GM18499 (cell line): ENCODE results near the gene CBFA2T3.
"Not testable (repeated sequence)": the region's sequence is repeated elsewhere in the genome, so short reads cannot be mapped to it uniquely, and the experiment has no call there.

ENCODE experiments used
- ATAC-seq: cut with Tn5 transposase; IDR thresholded peaks from one replicate; pipeline ENCODE4 v1.9.1; 2021; ENCODE audit warnings: moderate number of reproducible peaks; ENCODE audit not compliant: insufficient read depth, unreplicated experiment

The CBFA2T3 gene

DNA sequence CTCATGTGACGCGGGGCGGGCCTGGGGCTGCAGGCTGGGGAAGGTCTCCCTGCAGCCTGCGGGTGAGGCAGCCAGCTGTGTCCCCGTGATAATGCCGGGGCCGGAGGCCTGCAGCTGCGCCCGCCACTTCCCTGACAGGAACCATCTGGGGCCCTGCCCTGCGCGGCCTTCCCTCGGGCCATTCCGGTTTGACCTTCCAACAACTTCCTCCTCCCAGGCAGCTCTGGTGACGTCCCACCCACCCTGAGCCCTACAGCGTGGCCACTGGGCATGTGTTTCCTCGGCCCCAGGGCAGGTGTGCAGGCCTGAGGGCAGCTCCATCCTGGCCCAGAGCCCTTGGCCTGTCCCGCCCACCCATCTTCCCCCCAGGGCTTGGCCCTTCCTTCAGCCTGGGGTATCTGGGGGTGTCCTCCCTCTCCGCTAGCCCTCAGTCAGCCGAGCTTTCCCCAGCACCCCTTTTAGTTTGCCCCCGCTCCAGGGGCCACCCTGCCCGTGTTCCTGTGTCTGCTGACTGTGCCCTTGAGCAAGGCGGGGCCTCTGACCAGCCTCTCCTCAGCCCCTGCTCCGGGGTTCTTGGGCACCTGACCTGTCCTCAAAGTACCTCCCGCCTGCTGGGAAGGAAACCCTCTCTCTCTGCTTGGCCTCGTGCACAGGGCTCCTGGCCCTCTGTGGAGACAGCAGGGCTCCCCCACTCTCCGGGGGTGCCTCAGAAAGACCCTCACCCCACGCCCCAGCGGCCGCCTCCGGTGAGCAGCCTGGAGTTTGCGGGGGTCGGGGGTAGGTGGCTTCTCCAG is at the start of gene CBFA2T3:
Gene CBFA2T3, minus strand, starts transcription at position 190 of the 794 bp plus-strand sequence. CDS start 400 bp downstream, outside the sequence.
- no peak for ATAC-seq

DNA sequence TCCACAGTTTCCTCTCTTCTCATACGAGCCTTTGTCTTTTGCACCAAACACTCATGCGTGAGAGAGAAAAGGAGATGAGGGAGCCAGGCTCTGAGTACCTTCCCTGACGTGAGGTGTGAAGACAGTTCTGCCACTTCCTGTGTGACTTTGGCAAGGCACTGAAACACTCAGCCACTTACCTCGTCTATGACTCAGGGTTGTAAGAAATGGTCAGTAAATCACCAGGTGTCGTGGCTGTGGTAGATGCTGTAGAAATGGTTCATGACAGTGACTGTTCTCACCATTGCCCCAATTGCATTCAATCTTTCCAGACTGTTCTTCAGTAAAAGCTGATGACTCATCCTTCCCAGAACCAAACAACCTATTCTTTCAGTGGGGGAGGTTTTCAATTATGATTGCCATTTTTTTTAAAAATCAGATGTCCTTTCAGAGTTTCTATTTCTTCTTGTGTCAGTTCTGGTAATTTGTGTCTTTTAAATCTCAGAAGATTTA is 49.2 kb upstream of the CBFA2T3 start:
- peak; percentile 62 for ATAC-seq

DNA sequence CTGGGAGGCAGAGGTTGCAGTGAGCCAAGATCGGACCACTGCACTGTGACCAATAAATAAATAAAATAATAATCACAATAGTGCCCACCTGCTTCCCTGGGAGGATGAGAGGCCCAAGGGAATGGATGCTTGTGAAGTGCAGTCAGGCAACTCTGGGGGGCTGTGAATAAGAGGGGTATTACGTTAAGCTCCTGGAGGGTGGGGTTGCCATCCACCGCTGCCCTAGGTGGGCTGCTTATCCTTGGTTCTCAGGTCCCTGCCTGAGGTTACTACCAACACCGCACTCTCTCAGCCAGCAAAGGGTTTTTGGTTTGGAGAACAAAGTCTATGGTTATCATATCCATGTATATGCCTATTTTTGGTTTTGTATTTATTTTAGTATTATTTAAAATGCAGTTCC is 48.6 kb upstream of the CBFA2T3 start:
- no peak for ATAC-seq

DNA sequence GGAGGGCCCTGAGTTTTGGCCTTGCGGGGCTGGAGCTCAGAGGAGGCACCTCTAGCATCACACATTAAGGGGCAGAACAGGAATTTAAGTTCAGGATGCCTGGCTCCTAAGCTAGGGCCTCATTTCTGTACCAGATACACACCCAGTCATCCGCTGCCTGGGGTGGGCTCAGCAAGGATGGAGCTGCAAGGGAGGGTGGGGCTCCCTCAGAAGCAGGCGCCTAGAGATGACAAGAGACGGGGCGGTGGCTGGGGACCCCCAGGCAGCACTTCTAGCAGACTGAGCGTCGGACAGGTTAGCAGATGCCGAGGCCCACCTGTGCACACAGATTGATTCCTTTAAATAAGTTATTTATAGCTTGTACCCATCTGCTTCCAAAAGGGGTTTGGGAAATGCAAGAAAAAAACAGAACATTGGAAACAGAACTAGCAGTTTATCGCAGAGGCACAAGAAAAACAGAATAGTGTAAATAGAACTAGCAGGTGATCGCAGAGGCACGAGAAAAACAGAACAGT is 47.6 kb upstream of the CBFA2T3 start:
- no peak for ATAC-seq

DNA sequence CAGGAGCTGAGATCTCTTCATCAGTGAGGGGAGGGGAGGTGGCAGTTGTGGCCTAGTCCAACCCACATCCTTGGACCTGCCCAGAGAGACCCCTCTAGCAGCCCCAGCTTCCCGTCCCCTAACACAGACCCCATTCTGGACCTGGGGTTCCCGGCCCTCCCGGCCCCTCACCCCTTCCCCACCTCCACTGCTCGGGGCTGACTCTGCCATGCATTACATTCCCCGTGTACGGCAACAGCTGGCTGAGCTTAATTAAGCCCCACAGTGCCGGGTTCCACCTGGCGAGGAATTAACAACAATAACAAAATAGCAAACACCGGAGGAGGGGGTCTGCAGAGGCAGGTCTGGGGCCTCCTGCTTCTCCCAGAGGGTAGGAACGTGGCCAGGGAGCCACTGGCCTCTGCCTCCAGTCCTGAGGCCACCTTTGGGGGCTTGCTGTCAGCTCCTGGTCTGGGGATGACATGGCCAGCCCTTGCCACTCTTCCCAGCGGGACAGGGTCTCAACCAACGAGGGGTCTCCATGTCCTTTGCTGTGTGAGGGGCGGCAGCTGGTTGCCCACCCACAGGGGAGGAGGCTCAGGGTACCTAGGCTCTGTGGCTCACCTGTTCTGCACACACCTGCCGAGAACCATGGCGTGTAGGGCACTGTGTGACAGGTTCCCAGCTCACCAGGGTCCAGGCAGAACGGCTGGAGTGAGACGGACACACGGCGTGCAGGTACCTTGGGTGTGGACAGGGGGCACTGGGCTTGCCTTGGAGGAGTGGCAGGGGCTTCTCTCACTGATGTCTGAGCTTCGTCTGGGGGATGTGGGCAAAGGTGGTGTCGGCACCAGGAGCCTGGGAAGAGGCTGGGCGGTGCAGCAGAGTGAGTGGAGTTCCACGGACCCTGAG is 46.9 kb upstream of the CBFA2T3 start:
- ATAC-seq = no peak

DNA sequence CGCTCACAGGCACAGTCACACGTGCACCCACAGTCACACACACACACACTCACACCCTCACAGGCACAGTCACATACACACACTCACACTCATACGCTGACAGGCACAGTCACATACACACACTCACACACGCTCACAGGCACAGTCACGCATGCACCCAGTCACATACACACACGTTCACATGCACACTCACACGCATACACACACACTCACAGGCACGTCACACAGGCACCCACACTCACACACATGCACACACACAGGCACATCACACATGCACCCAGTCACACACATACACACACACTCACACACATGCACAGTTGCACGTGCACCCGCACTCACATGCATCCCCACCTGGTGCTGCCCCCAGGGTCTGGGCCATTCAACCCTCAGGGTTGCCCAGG is 46.1 kb upstream of the CBFA2T3 start:
- no peak for ATAC-seq

DNA sequence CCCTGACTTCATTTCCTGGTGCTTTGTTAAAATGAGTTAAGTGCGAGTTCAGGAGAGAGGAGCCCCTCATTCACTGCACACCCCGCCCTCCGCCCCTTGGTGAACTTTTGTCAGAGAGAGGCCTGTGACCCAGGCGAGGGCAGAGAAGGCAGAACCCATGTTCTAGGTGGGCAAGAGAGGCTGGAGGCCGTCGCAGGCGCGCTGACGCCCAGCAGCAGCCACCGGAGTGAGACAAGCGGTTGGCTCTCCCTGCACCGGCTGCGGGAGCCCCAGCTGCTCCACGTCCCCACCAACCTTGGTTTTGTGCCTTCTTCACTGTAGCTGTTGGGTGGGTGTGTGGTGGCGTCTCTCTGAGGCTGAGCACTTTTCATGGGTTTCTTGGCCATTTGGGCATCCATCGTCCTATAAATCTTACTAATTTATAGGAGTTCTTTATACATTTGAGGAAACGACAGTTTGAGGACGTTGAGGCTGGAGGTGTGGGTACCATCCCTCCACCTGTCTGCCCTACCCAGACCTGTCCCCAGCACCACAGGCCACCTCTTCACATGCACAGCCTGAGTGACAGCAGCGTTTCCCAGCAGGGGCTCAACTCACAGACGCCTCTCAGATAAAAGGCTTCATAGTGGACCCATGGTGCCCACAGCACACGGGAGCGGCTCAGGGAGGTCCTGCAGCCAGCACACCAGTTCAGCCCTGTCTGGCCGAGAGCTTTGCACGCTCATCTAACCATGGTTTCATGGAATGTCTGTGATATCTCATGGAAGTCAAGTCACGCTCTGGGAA is 45.2 kb upstream of the CBFA2T3 start:
- ATAC-seq = no peak

DNA sequence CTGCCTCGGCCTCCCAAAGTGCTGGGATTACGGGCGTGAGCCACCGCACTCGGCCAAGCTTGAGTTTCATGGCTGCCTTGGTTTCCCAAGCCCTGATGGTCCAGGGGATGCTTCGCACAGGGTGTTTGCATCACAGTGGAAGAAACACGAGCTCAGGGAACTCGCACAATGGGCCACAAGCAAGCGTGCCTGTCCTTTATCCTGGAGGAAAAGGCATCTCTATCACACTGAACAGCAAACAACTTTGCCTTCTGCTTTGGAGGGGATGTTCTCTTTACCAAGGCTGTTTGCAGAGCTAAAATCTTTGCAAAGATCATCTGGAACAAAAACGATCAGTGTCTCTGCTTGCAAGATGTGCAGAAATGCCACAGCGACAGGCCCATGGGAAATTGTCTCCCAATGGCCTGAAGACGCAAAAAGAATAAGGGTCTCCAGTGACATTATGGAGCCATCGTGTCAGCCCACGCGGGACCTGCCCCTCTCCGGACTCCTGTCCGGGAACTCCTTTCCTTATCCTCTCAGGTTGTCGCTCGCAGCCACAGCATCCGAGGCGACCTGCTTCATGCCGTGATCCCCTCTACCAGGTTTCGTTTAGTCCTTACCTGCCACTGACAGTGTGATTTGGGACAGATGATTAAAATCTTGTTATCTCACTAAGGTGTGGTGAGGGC is 44.1 kb upstream of the CBFA2T3 start:
- ATAC-seq = no peak

DNA sequence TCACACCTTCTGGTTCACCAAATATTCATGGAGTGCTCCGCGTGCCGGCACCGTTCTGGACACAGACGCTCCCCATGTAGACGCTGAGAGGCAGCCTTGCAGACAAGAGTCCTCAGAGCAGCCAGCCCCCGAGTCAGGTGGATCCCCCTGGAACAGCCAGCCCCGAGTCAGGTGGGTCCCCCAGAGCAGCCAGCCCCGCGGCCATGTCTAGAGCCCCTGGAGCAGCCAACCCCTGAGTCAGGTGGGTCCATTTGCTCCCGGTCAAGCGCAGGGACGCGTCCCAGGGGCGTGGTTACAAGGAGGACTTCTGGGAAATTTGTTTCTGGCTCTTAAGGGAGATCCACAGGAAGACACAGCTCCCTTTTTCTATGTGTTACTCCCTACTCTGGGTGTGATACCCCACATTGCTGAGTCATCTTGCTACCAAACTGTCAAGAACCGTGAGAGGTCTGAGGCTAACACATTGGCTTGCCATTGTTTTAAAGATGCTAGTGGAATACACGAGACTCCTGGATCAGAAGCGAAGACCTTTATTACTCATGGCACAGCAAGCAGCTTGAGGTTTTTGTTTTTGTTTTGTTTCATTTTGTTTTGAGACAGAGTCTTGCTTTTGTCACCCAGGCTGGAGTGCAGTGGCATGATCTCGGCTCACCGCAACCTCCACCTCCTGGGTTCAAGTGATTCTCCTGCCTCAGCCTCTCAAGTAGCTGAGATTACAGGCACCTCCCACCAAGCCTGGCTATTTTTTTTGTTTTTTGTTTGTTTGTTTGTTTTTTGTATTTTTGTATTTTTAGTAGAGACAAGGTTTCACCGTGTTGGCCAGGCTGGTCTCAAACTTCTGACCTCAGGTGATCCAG is 43.3 kb upstream of the CBFA2T3 start:
- ATAC-seq = peak; percentile 39

DNA sequence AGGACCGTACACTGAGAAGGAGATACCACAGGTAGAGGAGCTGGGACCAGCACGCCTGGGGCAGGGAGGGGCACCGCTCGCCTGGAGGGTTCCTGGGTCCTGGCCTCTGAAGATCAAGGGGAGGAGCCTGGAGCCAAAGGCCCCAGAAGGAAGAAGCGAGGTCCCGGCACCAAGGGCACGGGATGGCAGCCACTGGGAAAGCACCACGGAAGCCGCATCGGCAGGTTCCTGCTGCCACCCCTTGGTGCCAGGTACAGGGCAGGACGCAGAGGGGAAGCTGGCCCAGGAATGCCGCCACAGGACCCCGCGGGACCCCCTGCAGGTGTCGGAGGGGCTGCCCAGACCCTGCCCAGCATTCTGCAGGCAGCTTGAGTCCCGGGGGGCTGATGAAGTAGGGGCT is 42.5 kb upstream of the CBFA2T3 start:
- ATAC-seq = no peak

DNA sequence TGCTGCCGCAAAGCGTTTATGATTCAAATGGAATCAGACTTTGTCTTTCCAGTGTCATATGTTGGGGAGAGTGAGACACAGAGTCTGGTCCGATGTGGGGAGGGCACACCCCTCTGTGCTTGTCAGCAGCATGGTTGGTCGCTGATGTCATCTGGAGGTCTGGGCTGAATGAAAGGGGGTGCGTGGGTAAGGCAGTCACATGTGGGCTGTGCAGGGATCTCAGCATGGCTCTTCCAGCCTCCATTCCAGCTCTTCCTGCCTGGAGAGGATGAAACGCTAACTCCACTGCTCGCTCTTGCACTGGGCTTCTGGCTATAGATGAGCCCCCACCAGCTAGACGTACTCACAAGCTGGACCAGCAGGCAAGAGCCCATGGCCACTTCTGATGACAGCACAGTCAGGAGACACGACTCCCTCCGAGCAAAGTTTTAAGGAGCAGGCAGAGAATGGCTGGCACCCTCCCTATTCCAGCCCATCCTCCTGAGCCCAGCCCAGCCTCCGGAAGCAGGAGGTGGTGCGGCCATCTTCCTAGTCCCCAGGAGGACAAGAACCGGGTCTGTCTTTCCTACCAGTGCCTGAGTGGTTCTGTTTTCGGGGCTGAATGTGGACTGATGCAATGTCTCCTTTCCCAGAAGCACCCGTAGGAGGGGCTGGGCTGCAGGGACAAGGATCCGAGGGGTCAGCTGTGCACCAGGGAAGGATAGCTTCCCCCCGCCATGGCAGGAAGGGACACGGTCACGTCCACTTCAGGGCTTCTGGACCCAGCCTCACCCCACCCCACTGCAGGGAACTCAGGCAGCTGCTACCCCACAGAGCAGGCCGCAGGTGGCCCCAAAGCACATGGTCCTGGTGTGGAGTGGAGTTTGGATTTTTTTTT is 41.5 kb upstream of the CBFA2T3 start:
- no peak for ATAC-seq

DNA sequence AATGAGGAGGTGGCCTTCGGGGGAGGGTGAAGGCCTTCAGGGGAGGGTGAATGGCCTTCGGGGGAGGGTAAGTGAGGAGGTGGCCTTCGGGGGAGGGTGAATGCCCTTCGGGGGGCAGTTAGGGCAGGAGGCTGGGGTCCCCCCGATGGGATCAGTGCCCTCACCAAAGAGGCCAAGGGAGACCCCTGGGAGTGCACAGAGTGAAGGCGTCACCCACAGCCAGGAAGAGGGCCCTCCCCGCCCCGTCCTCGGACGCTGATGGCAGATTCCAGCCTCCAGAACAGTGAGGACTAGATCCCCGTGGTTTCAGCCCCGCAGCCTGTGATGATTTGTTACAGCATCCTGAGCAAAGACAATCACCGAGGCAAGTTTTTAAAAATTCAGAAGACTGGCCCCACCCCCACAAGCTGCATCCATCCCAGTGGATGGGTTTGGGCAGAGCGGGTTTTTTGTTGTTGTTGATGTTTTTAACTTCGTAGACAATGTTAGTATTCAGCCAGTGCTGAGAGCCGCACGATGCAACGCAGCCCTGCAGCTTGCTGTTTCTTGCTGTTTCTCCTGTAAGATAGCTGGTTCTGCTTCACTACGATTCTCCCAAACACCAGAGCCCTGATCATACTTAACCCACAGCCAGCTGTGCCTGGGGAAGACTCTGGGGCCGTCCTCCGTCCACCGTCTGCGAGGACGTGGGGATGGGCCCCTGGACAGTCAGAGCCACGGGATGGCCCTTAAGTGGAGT is 40.7 kb upstream of the CBFA2T3 start:
- no peak for ATAC-seq

DNA sequence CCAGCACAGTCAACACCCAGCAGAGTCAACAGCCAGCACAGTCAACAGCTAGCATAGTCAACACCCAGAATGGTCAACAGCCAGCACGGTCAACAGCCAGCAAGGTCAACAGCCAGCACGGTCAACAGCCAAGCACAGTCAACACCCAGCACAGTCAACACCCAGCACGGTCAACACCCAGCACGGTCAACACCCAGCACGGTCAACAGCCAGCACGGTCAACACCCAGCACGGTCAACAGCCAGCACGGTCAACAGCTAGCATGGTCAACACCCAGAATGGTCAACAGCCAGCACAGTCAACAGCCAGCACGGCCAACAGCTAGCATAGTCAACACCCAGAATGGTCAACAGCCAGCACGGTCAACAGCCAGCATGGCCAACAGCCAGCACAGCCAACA is 39.6 kb upstream of the CBFA2T3 start:
- ATAC-seq = not testable (repeated sequence)

DNA sequence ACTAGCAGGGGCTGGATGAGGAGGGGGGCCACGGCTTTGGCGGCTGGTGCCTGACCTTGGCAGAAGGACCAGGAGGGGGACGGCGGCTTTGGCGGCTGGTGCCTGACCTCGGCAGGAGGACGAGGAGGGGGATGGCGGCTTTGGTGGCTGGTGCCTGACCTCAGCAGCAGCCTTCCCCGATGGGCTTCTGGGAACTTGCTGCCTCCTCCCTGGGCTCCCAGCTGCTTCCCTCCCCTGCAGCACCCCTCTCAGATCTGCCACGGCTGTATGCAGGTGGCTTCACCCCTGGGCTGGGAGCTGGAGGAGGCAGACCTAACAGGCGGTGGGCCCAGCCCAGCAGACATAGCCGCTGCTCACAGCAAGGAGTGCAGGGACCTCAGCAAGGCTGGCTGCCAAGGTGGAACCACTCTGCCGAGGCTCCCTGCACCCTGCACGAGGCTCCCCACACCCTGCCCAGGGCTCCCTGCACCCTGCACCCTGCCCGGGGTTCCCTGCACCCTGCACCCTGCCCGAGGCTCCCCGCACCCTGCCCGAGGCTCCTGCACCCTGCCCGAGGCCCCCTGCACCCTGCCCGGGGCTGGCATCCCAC is 38.4 kb upstream of the CBFA2T3 start:
- ATAC-seq = no peak

DNA sequence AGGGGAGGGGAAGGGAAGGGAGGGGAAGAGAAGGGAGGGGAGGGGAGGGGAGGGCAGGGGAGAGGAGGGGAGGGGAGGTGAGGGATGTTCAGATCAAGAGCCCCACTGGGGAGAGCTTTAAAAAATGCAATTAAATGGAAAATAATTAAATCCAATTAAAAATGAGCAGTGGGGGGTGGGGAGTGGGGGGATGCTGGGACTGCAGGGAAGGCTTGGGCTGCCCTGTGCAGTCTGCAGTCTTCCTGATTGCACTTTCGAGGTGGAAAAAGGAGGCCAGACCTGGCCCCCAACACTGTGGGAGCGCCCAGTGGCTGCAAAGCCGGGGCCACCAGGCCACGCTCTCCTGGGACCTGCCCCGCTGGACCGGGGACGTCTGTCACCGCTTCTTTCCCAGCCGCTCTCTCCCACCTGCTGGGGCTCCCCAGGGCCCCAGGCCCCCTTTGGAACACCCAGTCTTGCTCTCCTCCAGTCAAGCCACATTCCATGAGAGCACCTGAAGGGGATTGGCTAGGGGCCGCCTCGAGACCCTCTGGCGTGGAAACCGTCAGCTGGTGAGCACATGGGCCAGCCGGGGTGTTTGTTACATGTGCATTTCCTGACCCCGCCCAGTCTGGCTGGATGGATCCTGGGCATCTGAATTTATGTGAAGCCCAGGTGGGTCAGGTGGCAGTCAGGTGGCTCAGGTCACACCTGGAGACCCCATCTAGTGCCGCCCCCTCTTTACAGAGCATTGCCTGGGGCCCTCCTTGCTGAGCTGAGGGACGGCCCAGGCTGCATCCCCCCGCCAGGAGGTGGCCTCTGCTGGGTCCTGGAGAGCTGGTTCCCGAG is 37.6 kb upstream of the CBFA2T3 start:
- no peak for ATAC-seq
